Activated CD8-positive, alpha-beta T cell treated with anti-CD3 and anti-CD28 coated beads for 36 hours (primary cell): ENCODE data around the gene SDHAF1. TPM values are rescaled to one million over a fixed set of nuclear protein-coding genes. Genes with fewer than 3 reads are reported as not detected.

Source experiments
- ATAC-seq: fragments of 200-7000 bp; cut with Tn5 transposase; one replicate; pipeline ENCODE4 v1.10.0; 2021; ENCODE audit warnings: mild to moderate bottlenecking, moderate library complexity
- CTCF ChIA-PET: fragments of 350-600 bp; sonication (Branson Sonifier 250); formaldehyde crosslinking; loops from one replicate; lab custom pipeline; 2021; ENCODE audit warnings: antibody characterized with exemption; lab: Charles Lee
- POLR2A ChIA-PET: fragments of 350-600 bp; sonication (Branson Sonifier 250); formaldehyde crosslinking; loops from one replicate; lab custom pipeline; 2021; ENCODE audit warnings: antibody characterized with exemption; lab: Charles Lee
- DNase-seq: peaks from one replicate; pipeline ENCODE4 v3.0.0-alpha.2; 2020
- H3K27ac Mint-ChIP-seq: one replicate; pipeline ENCODE4 v1.8.0; 2021; ENCODE audit warnings: mild to moderate bottlenecking, mixed read lengths
- H3K27me3 Mint-ChIP-seq: one replicate; pipeline ENCODE4 v1.8.0; 2021; ENCODE audit warnings: mixed read lengths
- H3K36me3 Mint-ChIP-seq: one replicate; pipeline ENCODE4 v1.8.0; 2021; ENCODE audit warnings: low read depth, mixed read lengths
- H3K4me1 Mint-ChIP-seq: one replicate; pipeline ENCODE4 v1.8.0; 2021; ENCODE audit warnings: low read depth, mixed read lengths
- H3K4me3 Mint-ChIP-seq: one replicate; pipeline ENCODE4 v1.8.0; 2021; ENCODE audit warnings: mild to moderate bottlenecking, moderate library complexity, mixed read lengths
- H3K9me3 Mint-ChIP-seq: one replicate; pipeline ENCODE4 v1.8.0; 2021; ENCODE audit warnings: mixed read lengths
- intact Hi-C: fragments of 100-400 bp; cut with micrococcal nuclease; formaldehyde crosslinking; loops from one replicate; pipeline ENCODE4 v1.10.0; 2022
- total RNA-seq, 2 experiments: library from RNA; stranded (reverse); gene quantifications; one replicate each; pipeline ENCODE4 v1.2.3, GENCODE V29; 2021
- TF ChIP-seq, protein P1 (sequence below): fragments of 200-600 bp; IDR thresholded peaks from one replicate; pipeline ENCODE4 v1.8.0; 2022; ENCODE audit warnings: antibody characterized with exemption, mild to moderate bottlenecking

Gene SDHAF1
- total RNA-seq, 2 experiments from 2014 or later = 22.8 to 24.7 TPM

DNA sequence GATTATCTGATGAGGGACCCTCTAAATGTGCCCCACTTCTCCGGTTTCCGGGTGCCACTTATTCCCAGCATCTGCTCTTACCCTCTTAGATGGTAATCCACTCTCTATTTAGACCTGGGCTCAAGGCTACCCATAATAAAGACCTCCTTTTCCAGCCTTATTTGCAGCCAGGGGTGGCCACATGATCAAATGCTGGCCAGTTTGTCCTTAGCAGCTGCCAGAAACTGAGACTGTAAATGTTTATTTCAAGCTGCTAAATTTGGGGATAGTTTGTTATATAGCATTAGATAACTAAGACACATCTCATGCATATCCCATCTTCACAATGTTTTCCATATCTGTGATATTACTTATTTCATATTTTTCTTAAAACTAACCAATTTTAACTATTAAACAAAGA is 49.0 kb downstream of the SDHAF1 start:
- DNase-seq (no peak), ATAC-seq (no peak)
- intact Hi-C loops = no loop called here
- Mint-ChIP-seq H3K4me3 (no peak overlapping the region), H3K36me3 (peaks cover 3% of the 10 kb centered on the region), H3K27ac (no peak overlapping the region), H3K4me1 (peaks cover 2% of the 10 kb centered on the region), H3K9me3 (no peaks in the 10 kb centered on the region), H3K27me3 (no peaks in the 10 kb centered on the region)
- CTCF ChIA-PET = interaction anchor here (0.6 kb wide), 1 partner anchor 16 kb away, joined by 3 read pairs; no protein-coding TSS in a partner anchor
- TF ChIP-seq, protein P1, sequence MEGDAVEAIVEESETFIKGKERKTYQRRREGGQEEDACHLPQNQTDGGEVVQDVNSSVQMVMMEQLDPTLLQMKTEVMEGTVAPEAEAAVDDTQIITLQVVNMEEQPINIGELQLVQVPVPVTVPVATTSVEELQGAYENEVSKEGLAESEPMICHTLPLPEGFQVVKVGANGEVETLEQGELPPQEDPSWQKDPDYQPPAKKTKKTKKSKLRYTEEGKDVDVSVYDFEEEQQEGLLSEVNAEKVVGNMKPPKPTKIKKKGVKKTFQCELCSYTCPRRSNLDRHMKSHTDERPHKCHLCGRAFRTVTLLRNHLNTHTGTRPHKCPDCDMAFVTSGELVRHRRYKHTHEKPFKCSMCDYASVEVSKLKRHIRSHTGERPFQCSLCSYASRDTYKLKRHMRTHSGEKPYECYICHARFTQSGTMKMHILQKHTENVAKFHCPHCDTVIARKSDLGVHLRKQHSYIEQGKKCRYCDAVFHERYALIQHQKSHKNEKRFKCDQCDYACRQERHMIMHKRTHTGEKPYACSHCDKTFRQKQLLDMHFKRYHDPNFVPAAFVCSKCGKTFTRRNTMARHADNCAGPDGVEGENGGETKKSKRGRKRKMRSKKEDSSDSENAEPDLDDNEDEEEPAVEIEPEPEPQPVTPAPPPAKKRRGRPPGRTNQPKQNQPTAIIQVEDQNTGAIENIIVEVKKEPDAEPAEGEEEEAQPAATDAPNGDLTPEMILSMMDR = no peak
- POLR2A ChIA-PET = no interaction called here

Other genes starting within 250 kb of the SDHAF1 start
- gene U2AF1L4, start 249.8 kb upstream of the SDHAF1 start, total RNA-seq = 10 to 100 TPM; 41.7 to 42.5 TPM
- gene PSENEN, start 249.5 kb upstream of the SDHAF1 start, total RNA-seq = 10 to 100 TPM; 37.2 to 41.3 TPM
- 1 to 10 TPM; 4.5 to 7.8 TPM for gene LIN37, start 246.6 kb upstream of the SDHAF1 start, total RNA-seq
- under 1 TPM; 0.85 to 0.95 TPM for gene HSPB6, start 238.2 kb upstream of the SDHAF1 start, total RNA-seq
- gene PROSER3, start 237.0 kb upstream of the SDHAF1 start, total RNA-seq = 10 to 100 TPM; 40.7 to 41.1 TPM
- gene ARHGAP33, start 219.6 kb upstream of the SDHAF1 start, total RNA-seq = 10 to 100 TPM; 27.1 to 29.8 TPM
- not detected for gene PRODH2, start 182.3 kb upstream of the SDHAF1 start, total RNA-seq
- not detected for gene NPHS1, start 142.7 kb upstream of the SDHAF1 start, total RNA-seq
- 1 to 10 TPM; 1.4 TPM for gene KIRREL2, start 138.3 kb upstream of the SDHAF1 start, total RNA-seq
- 1 to 10 TPM; 2.0 to 2.1 TPM for gene APLP1, start 126.6 kb upstream of the SDHAF1 start, total RNA-seq
- gene NFKBID, start 94.6 kb upstream of the SDHAF1 start, total RNA-seq = 10 to 100 TPM; 80.8 to 81.2 TPM
- gene HCST, start 92.7 kb upstream of the SDHAF1 start, total RNA-seq = 10 to 100 TPM; 57.1 to 72.0 TPM
- gene TYROBP, start 86.9 kb upstream of the SDHAF1 start, total RNA-seq = 1 to 10 TPM in 1 of 2 experiments, under 1 TPM in 1; 0.81 to 1.5 TPM
- gene LRFN3, start 58.8 kb upstream of the SDHAF1 start, total RNA-seq = 1 to 10 TPM; 4.8 to 6.6 TPM
- gene SYNE4, start 13.6 kb downstream of the SDHAF1 start, total RNA-seq = 1 to 10 TPM; 2.4 to 3.3 TPM
- gene ALKBH6, start 19.0 kb downstream of the SDHAF1 start, total RNA-seq = 10 to 100 TPM; 36.5 to 37.5 TPM
- gene CLIP3, start 37.7 kb downstream of the SDHAF1 start, total RNA-seq = 1 to 10 TPM in 1 of 2 experiments, under 1 TPM in 1; 0.74 to 1.2 TPM
- 1 to 10 TPM; 3.4 to 3.7 TPM for gene THAP8, start 59.1 kb downstream of the SDHAF1 start, total RNA-seq
- gene WDR62, start 59.7 kb downstream of the SDHAF1 start, total RNA-seq = 10 to 100 TPM; 19.8 to 22.6 TPM
- not detected for gene OVOL3, start 116.0 kb downstream of the SDHAF1 start, total RNA-seq
- gene POLR2I, start 119.7 kb downstream of the SDHAF1 start, total RNA-seq = 10 to 100 TPM; 68.4 to 76.5 TPM
- 10 to 100 TPM; 74.9 to 81.7 TPM for gene TBCB, start 120.3 kb downstream of the SDHAF1 start, total RNA-seq
- gene CAPNS1, start 144.9 kb downstream of the SDHAF1 start, total RNA-seq = 100 to 1,000 TPM; 250 to 275 TPM
- gene COX7A1, start 157.3 kb downstream of the SDHAF1 start, total RNA-seq = not detected
- gene ZNF565, start 219.5 kb downstream of the SDHAF1 start, total RNA-seq = 1 to 10 TPM; 1.3 to 1.6 TPM
- gene ZNF146, start 219.9 kb downstream of the SDHAF1 start, total RNA-seq = 100 to 1,000 TPM; 102 to 109 TPM